Spleen (tissue), 11 donors: Measurements from ENCODE around the gene IRGQ. TPM values are rescaled to one million over a fixed set of nuclear protein-coding genes. Genes with fewer than 3 reads are reported as not detected.
A peak's percentile ranks its signal among the peaks of the same experiment; 100 is the strongest.

Experiments used
- DNase-seq: peaks from one replicate; pipeline ENCODE4 v3.0.0-alpha.2; 2020
- H3K27ac ChIP-seq, 8 donors: fragments of 200-600 bp; sonication (generic) in 7 of 8; 1 replicate in 4 of 8; 2 replicates in 4 of 8; pipeline versions ENCODE4 v1.5.0 to v1.8.0; 2016 to 2021; ENCODE audit warnings: inconsistent platforms in 4 of 8, mild to moderate bottlenecking in 4 of 8, moderate library complexity in 1 of 8
- H3K27me3 ChIP-seq, 7 donors: fragments of 200-600 bp; sonication (generic) in 6 of 7; replicated peaks in 1 of 7; 1 replicate in 4 of 7; 2 replicates in 3 of 7; pipeline versions ENCODE4 v1.5.0 to v1.8.0; 2016 to 2021; ENCODE audit warnings: inconsistent platforms in 3 of 7, mild to moderate bottlenecking in 1 of 7
- H3K36me3 ChIP-seq, 6 donors: fragments of 200-600 bp; sonication (generic) in 5 of 6; 1 replicate in 4 of 6; 2 replicates in 2 of 6; pipeline versions ENCODE4 v1.5.0 to v1.8.0; 2016 to 2021; ENCODE audit warnings: inconsistent platforms in 2 of 6
- H3K4me1 ChIP-seq, 6 donors: fragments of 200-600 bp; sonication (generic) in 5 of 6; 1 replicate in 3 of 6; 2 replicates in 3 of 6; pipeline versions ENCODE4 v1.5.0 to v1.8.0; 2016 to 2021; ENCODE audit warnings: inconsistent platforms in 3 of 6
- H3K4me3 ChIP-seq, 8 donors: fragments of 200-600 bp; sonication (generic) in 7 of 8; 1 replicate in 4 of 8; 2 replicates in 4 of 8; pipeline versions ENCODE4 v1.5.0 to v1.8.0; 2016 to 2021; ENCODE audit warnings: inconsistent platforms in 4 of 8, mild to moderate bottlenecking in 4 of 8, moderate library complexity in 2 of 8
- H3K9me3 ChIP-seq, 8 donors: fragments of 200-600 bp; sonication (generic) in 7 of 8; 1 replicate in 4 of 8; 2 replicates in 4 of 8; pipeline versions ENCODE4 v1.5.0 to v1.8.0; 2016 to 2021; ENCODE audit warnings: inconsistent platforms in 4 of 8
- POLR2A ChIP-seq, 3 donors: fragments of 450-650 bp; IDR thresholded peaks; one replicate each; pipeline ENCODE4 v1.5.1; 2017; ENCODE audit warnings: antibody characterized with exemption in 3 of 3, mild to moderate bottlenecking in 1 of 3
- POLR2AphosphoS5 ChIP-seq, 3 donors: sonication (generic); formaldehyde crosslinking; IDR thresholded peaks; one replicate each; pipeline ENCODE4 v1.5.1; 2017; ENCODE audit warnings: antibody characterized with exemption in 3 of 3
- WGBS, 5 donors: extraction: QIAGEN DNeasy Blood & Tissue Kit in 3 of 5; methylation state at CpG; one replicate each; pipeline versions ENCODE4 v1.1.5 to v1.1.7; 2013 to 2018; 5-methylcytosine and 5-hydroxymethylcytosine counted together
- intact Hi-C: fragments of 100-400 bp; cut with DNase I; formaldehyde crosslinking; loops from one replicate; pipeline ENCODE4 v1.15.0; 2023; ENCODE audit warnings: low total_unique reads
- polyA plus RNA-seq, 3 donors: library from polyadenylated mRNA; stranded (reverse); fragments of 200-250 nt; gene quantifications; one replicate each; pipeline ENCODE4 v1.2.1, GENCODE V29; 2013
- total RNA-seq, 7 donors: library from RNA; depleted of rRNA in 3 of 7; stranded (reverse); fragments of >200 nt in 3 of 7; fragmentation: NEBNext Ultra II Directional in 4 of 7; extraction: Animal tissue kit (Norgen Biotek cat#: 25700) in 4 of 7; gene quantifications; one replicate each; pipeline versions ENCODE4 v1.1.0 to v1.2.1, GENCODE V29; 2016 to 2021
- TF ChIP-seq, protein P1 (sequence below), 11 experiments: fragments of 200-600 bp in 7 of 11; fragments of 450-650 bp in 4 of 11; sonication (generic) in 4 of 11; IDR thresholded peaks in 8 of 11; conservative IDR thresholded peaks in 3 of 11; 1 replicate in 7 of 11; 2 replicates in 4 of 11; pipeline versions ENCODE4 v1.4.0 to v1.8.0; 2016 to 2021; ENCODE audit warnings: antibody characterized with exemption in 11 of 11, inconsistent platforms in 4 of 11, mild to moderate bottlenecking in 1 of 11
- donor health status: healthy with polysubstance abuse.
- donor health status: DM: no; HTN: no; CAD: no; lungs with moderate emphysema.
- donor health status: DM: no; HTN: no; CAD: no.
- donor health status: Bipolar disorder and iron deficiency.
- donor health status: healthy.
- donor health status: DM: no; HTN: no; CAD: no.
- donor health status: DM: yes; HTN: yes; CAD: no.

The IRGQ gene
- total and polyA plus RNA-seq, 10 donors, result 3.1 to 25.9 (median 17.6) TPM

- H3K27me3 ChIP-seq, result peaks cover 0 to 21% (median 0%) of the 10 kb centered on the region in 7 donors
- H3K9me3 ChIP-seq, result no peaks in the 10 kb centered on the region
- peak; percentile 92 for DNase-seq
- no peaks in the 10 kb centered on the region for H3K36me3 ChIP-seq
- no peak overlapping the region for H3K4me3 ChIP-seq
- intact Hi-C loops, result no loop called here
- TF ChIP-seq, protein P1, sequence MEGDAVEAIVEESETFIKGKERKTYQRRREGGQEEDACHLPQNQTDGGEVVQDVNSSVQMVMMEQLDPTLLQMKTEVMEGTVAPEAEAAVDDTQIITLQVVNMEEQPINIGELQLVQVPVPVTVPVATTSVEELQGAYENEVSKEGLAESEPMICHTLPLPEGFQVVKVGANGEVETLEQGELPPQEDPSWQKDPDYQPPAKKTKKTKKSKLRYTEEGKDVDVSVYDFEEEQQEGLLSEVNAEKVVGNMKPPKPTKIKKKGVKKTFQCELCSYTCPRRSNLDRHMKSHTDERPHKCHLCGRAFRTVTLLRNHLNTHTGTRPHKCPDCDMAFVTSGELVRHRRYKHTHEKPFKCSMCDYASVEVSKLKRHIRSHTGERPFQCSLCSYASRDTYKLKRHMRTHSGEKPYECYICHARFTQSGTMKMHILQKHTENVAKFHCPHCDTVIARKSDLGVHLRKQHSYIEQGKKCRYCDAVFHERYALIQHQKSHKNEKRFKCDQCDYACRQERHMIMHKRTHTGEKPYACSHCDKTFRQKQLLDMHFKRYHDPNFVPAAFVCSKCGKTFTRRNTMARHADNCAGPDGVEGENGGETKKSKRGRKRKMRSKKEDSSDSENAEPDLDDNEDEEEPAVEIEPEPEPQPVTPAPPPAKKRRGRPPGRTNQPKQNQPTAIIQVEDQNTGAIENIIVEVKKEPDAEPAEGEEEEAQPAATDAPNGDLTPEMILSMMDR (IDR thresholded peaks at IDR 0.05 in 8 of 11, conservative IDR thresholded peaks at IDR 0.05 in 3 of 11), result peak in 7 of 11 experiments; percentile 5 to 55 (median 38)
- TF ChIP-seq POLR2AphosphoS5 (IDR thresholded peaks at IDR 0.05) (peak in 1 of 3 donors; percentile 18), POLR2A (IDR thresholded peaks at IDR 0.05) (no peak)
- no peak overlapping the region for H3K27ac ChIP-seq
- peaks cover 4 to 25% (median 16%) of the 10 kb centered on the region in 6 donors for H3K4me1 ChIP-seq
- 7 to 25% (median 19%) methylated on average over 17 to 30 of the region's 30 CpGs for WGBS, 5 donors
Measured at GRCh38 chr19:43624933-43625332, 29.0 kb upstream of the IRGQ start.

DNA sequence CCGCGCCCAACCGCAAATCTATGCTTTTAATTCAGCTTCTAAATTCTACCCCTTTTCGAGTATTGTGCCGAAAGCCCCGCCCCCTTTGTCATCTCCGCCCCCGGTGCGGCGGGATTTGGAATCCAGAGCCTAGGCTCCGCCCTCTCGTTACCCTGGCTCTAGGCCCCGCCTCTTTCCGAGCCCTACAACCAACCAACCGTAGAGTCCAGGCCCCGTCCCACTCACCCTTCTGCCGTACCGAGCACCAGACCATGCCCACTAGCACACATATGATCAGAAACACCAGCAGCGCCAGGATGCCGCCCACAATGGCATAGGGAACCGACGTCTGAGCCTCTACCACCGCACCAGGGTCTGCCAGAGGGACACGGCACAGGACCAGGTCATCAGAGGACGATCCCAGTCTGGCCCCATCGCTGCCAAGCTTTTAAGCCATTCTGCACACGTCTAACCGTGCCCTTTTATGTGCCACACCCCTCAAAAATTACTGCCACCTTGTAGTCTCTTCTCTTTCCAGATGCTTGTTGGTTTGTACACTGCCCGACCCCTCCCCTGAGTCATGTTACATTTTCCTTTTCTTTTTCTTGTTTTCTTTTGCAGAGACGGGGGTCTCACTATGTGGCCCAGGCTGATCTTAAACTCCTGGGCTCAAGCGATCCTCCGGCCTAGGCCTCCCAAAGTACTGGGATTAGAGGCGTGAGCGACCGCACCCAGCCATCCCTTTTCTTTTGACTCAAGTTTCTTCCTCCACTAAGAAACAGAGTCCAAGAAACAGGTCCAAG, 28.1 kb upstream of the IRGQ start:
- intact Hi-C loops, result no loop called here
- peaks cover 4 to 28% (median 18%) of the 10 kb centered on the region in 6 donors for H3K4me1 ChIP-seq
- DNase-seq, result no peak
- no peak overlapping the region for H3K27ac ChIP-seq
- H3K36me3 ChIP-seq, result no peaks in the 10 kb centered on the region
- TF ChIP-seq, protein P1 (IDR thresholded peaks at IDR 0.05 in 8 of 11, conservative IDR thresholded peaks at IDR 0.05 in 3 of 11), result no peak
- no peak for TF ChIP-seq POLR2AphosphoS5 (IDR thresholded peaks at IDR 0.05)
- TF ChIP-seq POLR2A (IDR thresholded peaks at IDR 0.05), result no peak
- 86 to 91% (median 87%) methylated on average over 35 of the region's 35 CpGs for WGBS, 5 donors
- H3K4me3 ChIP-seq, result no peak overlapping the region
- H3K9me3 ChIP-seq, result no peaks in the 10 kb centered on the region
- peaks cover 0 to 21% (median 0%) of the 10 kb centered on the region in 7 donors for H3K27me3 ChIP-seq

DNA sequence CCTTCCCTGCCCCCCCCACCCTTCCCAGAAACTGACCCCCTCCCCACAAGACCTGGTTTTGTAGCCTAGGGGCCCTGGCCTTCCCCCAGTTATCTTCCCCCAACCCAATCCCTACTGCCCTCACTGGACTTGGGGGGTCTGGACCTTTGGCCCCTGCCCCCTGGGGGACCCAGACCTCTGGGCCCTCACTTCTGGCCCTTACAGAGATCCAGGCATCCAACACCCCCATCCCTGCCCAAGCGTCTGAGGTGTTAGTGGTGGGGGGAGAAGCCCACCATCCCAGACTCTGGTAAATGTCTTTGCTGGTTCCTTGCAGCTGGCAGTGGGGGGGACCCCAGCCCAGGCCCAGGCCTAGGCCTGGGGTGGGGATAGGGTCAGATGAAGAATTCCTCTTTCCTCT, 27.0 kb upstream of the IRGQ start:
- no peak for DNase-seq
- TF ChIP-seq, protein P1 (IDR thresholded peaks at IDR 0.05 in 8 of 11, conservative IDR thresholded peaks at IDR 0.05 in 3 of 11), result no peak
- TF ChIP-seq POLR2A (IDR thresholded peaks at IDR 0.05), result no peak
- no peak for TF ChIP-seq POLR2AphosphoS5 (IDR thresholded peaks at IDR 0.05)
- Histone ChIP-seq H3K36me3 (no peaks in the 10 kb centered on the region), H3K27me3 (peaks cover 0 to 21% (median 0%) of the 10 kb centered on the region in 7 donors), H3K4me1 (peaks cover 4 to 38% (median 21%) of the 10 kb centered on the region in 6 donors), H3K27ac (no peak overlapping the region), H3K4me3 (no peak overlapping the region), H3K9me3 (no peaks in the 10 kb centered on the region)
- WGBS, 5 donors, result 80 to 100% (median 83%) methylated on average over 1 of the region's 1 CpG
- intact Hi-C loops, result no loop called here

DNA sequence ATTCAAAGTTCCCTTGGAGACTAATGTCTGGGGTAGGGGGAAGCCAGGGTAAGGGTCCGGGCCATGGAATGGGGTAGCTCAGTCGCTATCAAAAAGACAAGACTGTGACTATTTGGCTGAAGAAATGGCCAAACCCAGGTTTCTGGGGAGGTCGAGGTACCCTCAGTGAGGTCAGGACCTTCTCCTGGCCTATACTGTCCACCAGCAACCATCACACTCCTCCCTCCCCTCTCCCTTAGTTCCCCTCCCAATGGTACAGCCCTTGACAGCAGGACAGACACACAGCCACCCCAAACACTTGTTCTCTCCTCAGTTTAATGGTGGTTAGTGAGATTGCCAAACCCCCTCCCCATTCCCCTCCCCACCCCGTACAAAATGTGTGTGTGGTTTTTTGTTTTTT, 26.1 kb upstream of the IRGQ start:
- no peak for DNase-seq
- WGBS, 5 donors, result 57 to 91% (median 82%) methylated on average over 4 of the region's 4 CpGs
- Histone ChIP-seq H3K27me3 (peaks cover 0 to 17% (median 0%) of the 10 kb centered on the region in 7 donors), H3K4me3 (no peak overlapping the region), H3K4me1 (peaks cover 4 to 45% (median 21%) of the 10 kb centered on the region in 6 donors), H3K27ac (no peak overlapping the region), H3K36me3 (no peaks in the 10 kb centered on the region), H3K9me3 (no peaks in the 10 kb centered on the region)
- intact Hi-C loops, result no loop called here
- TF ChIP-seq POLR2AphosphoS5 (IDR thresholded peaks at IDR 0.05) (no peak), POLR2A (IDR thresholded peaks at IDR 0.05) (no peak)
- TF ChIP-seq, protein P1 (IDR thresholded peaks at IDR 0.05 in 8 of 11, conservative IDR thresholded peaks at IDR 0.05 in 3 of 11), result no peak
